AG04450 (cell line): ENCODE data around the gene CGNL1. TPM values are rescaled to one million over a fixed set of nuclear protein-coding genes. Genes with fewer than 3 reads are reported as not detected.

ENCODE experiments used
- CTCF ChIA-PET: fragments of 300-600, 350-600 bp; formaldehyde crosslinking; extraction: SDS; loops from one replicate; lab custom pipeline; 2022; ENCODE audit warnings: antibody characterized with exemption, inconsistent platforms; lab: Charles Lee
- POLR2A ChIA-PET: fragments of 350-600 bp; formaldehyde crosslinking; extraction: SDS; loops from one replicate; lab custom pipeline; 2021; ENCODE audit warnings: antibody characterized with exemption, inconsistent platforms; lab: Yijun Ruan, JAX
- DNase-seq: peaks from one replicate; pipeline ENCODE4 v3.0.0-alpha.2; 2011; ENCODE audit warnings: low read depth, low spot score
- H3K27ac ChIP-seq: one replicate; pipeline ENCODE4 v1.5.1; 2012; ENCODE audit warnings: low read depth, low read length, control low read depth
- H3K27me3 ChIP-seq: one replicate; pipeline ENCODE4 v1.6.0; 2012; ENCODE audit warnings: low read length; ENCODE audit not compliant: control insufficient read depth, insufficient read depth
- H3K4me3 ChIP-seq: 2 replicates; pipeline ENCODE4 v1.5.1; 2011; ENCODE audit warnings: mild to moderate bottlenecking, low read depth, low read length, control low read depth
- H3K9me3 ChIP-seq: 2 replicates; pipeline ENCODE4 v1.5.1; 2012; ENCODE audit warnings: low read length; ENCODE audit not compliant: control insufficient read depth, insufficient read depth
- CTCF ChIP-seq: IDR thresholded peaks from 2 replicates; pipeline ENCODE4 v1.5.1; 2011; ENCODE audit warnings: low read depth, low read length, control low read depth, inconsistent platforms
- polyA plus RNA-seq: library from polyadenylated mRNA; depleted of rRNA; stranded (reverse); fragments of >200 nt; gene quantifications from 2 replicates; pipeline ENCODE4 v1.2.3, GENCODE V29; 2011

The CGNL1 gene
- polyA plus RNA-seq, 1 experiment: 0.25 TPM

- Histone ChIP-seq H3K9me3 (no peaks in the 10 kb centered on the region; the same call in 1 of the 2 replicates), H3K27ac (peak overlapping the region; percentile 11), H3K4me3 (no peak overlapping the region), H3K27me3 (peaks cover 11% of the 10 kb centered on the region)
- POLR2A ChIA-PET: no interaction called here
- TF ChIP-seq CTCF: no peak
- DNase-seq: no peak
- CTCF ChIA-PET: no interaction called here
Measured at GRCh38 chr15:57411945-57412768, 35.9 kb downstream of the CGNL1 start.

GRCh38 chr15:57415602-57416001 lies 39.3 kb downstream of the CGNL1 start:
- DNase-seq: no peak
- ChIA-PET CTCF (no interaction called here), POLR2A (no interaction called here)
- Histone ChIP-seq H3K27ac (no peak overlapping the region), H3K27me3 (peaks cover 12% of the 10 kb centered on the region), H3K4me3 (no peak overlapping the region), H3K9me3 (no peaks in the 10 kb centered on the region; the same call in 1 of the 2 replicates)
- TF ChIP-seq CTCF: no peak

- Histone ChIP-seq H3K9me3 (no peaks in the 10 kb centered on the region; the same call in 1 of the 2 replicates), H3K27ac (no peak overlapping the region), H3K4me3 (no peak overlapping the region), H3K27me3 (peaks cover 4% of the 10 kb centered on the region)
- ChIA-PET POLR2A (no interaction called here), CTCF (no interaction called here)
- TF ChIP-seq CTCF: no peak
- DNase-seq: no peak
Measured at GRCh38 chr15:57418635-57419034, 42.3 kb downstream of the CGNL1 start.

GRCh38 chr15:57419335-57419734 lies 43.0 kb downstream of the CGNL1 start:
- Histone ChIP-seq H3K9me3 (no peaks in the 10 kb centered on the region; the same call in 1 of the 2 replicates), H3K4me3 (no peak overlapping the region), H3K27ac (no peak overlapping the region), H3K27me3 (peaks cover 4% of the 10 kb centered on the region)
- TF ChIP-seq CTCF: no peak
- ChIA-PET CTCF (no interaction called here), POLR2A (no interaction called here)
- no peak for DNase-seq

- ChIA-PET CTCF (no interaction called here), POLR2A (no interaction called here)
- no peak overlapping the region for H3K27ac ChIP-seq
- H3K4me3 ChIP-seq: no peak overlapping the region
- TF ChIP-seq CTCF: no peak
- peaks cover 4% of the 10 kb centered on the region for H3K27me3 ChIP-seq
- no peak for DNase-seq
- no peaks in the 10 kb centered on the region; the same call in 1 of the 2 replicates for H3K9me3 ChIP-seq
Measured at GRCh38 chr15:57421110-57421509, 44.8 kb downstream of the CGNL1 start.
